Gastrocnemius medialis (tissue), 4 donors: ENCODE results near the gene PPARA.

Experiments
- POLR2A ChIP-seq, 2 donors: fragments of 450-650 bp; IDR thresholded peaks; one replicate each; pipeline ENCODE4 v1.6.1; 2017; ENCODE audit warnings: antibody characterized with exemption in 2 of 2, mild to moderate bottlenecking in 2 of 2, moderate library complexity in 2 of 2
- TF ChIP-seq, protein P1 (sequence below), 5 experiments: fragments of 450-650 bp in 3 of 5; fragments of 200-600 bp in 2 of 5; sonication (generic) in 2 of 5; IDR thresholded peaks in 4 of 5; conservative IDR thresholded peaks in 1 of 5; 1 replicate in 4 of 5; 2 replicates in 1 of 5; pipeline ENCODE4 v1.5.1; 2016 to 2019; ENCODE audit warnings: antibody characterized with exemption in 5 of 5, mild to moderate bottlenecking in 3 of 5, moderate library complexity in 3 of 5

- TF ChIP-seq, protein P1, sequence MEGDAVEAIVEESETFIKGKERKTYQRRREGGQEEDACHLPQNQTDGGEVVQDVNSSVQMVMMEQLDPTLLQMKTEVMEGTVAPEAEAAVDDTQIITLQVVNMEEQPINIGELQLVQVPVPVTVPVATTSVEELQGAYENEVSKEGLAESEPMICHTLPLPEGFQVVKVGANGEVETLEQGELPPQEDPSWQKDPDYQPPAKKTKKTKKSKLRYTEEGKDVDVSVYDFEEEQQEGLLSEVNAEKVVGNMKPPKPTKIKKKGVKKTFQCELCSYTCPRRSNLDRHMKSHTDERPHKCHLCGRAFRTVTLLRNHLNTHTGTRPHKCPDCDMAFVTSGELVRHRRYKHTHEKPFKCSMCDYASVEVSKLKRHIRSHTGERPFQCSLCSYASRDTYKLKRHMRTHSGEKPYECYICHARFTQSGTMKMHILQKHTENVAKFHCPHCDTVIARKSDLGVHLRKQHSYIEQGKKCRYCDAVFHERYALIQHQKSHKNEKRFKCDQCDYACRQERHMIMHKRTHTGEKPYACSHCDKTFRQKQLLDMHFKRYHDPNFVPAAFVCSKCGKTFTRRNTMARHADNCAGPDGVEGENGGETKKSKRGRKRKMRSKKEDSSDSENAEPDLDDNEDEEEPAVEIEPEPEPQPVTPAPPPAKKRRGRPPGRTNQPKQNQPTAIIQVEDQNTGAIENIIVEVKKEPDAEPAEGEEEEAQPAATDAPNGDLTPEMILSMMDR (IDR thresholded peaks at IDR 0.05 in 4 of 5, conservative IDR thresholded peaks at IDR 0.05 in 1 of 5), result no peak
- TF ChIP-seq POLR2A (IDR thresholded peaks at IDR 0.05), result no peak
Measured at GRCh38 chr22:46124383-46125144, 25.8 kb upstream of the PPARA start.
